SW480 (cell line): Measurements from ENCODE around the gene TNFSF8.

Source experiments
- DNase-seq: peaks from one replicate; pipeline ENCODE4 v3.0.0-alpha.2; 2016; ENCODE audit warnings: low spot score

The TNFSF8 gene

DNA sequence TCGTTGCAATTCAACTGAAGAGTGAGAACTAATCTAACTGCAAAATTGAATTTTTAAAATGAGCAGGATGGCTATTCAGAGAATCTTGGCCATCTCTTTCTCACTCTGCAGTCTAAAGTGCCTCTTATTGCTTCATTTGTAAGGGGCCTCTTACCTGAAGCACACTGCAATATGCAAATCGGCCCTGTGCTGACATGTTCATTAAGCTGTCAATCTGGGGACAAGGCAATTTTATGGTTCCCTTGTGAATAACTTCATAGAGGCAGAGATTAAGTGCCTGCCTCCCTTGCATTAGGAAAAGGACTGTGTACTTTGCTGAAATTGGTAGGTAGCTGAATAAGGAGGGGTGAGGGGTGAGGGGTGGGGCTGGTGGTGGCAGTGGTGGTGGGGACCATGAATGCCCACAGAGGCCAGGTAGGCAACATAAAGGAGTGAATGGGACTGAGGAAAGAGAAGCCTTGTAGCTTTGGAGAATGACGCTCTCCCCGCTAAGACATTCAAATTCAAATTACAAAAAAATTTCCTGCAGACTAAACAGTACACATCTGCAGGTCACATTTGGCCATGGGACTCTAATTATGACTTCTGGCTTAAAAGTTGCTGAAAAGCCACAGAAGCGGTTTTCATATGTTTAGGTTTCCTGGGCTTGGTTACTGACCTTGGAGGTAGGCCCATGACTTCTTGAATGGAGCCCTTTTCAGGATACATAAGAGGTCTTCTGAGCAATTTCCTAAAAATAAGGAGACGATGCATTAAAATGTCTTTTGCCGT, 25.0 kb downstream of the TNFSF8 start:
- DNase-seq = no peak

DNA sequence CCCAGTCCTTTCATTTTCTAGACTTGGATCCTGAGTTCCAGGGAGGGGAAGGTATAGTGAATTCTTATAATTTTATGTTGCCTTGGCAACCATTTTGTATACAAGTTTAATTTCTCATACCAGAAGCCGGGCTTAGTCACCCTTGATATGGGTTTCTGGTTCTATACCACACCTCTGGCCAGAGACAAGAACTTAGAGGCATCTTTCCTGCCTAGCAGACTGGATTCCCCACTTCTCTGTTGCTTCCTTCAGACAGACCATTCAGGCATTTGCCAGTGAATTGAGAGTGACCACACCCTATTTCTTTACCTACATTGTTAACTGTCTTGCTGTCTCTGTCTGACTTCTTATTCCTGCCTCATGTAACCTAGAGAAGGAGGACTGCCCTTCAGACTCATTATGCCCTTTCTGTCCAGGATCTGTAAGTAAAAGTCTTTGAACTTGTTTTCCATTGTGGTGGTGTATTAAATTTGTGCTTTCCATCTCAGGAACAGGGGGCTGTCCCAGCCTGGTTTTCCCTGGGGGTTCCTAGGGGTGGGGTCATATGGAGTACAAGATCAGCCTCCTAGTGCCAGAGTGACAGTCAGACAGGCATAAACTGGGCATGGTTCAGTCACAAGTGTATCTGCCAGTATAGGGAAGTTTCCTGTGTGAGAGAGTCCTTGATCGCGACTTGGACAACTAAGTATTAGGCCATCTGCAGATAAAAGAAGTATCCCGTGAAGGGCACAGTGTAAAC, 27.4 kb downstream of the TNFSF8 start:
- no peak for DNase-seq

DNA sequence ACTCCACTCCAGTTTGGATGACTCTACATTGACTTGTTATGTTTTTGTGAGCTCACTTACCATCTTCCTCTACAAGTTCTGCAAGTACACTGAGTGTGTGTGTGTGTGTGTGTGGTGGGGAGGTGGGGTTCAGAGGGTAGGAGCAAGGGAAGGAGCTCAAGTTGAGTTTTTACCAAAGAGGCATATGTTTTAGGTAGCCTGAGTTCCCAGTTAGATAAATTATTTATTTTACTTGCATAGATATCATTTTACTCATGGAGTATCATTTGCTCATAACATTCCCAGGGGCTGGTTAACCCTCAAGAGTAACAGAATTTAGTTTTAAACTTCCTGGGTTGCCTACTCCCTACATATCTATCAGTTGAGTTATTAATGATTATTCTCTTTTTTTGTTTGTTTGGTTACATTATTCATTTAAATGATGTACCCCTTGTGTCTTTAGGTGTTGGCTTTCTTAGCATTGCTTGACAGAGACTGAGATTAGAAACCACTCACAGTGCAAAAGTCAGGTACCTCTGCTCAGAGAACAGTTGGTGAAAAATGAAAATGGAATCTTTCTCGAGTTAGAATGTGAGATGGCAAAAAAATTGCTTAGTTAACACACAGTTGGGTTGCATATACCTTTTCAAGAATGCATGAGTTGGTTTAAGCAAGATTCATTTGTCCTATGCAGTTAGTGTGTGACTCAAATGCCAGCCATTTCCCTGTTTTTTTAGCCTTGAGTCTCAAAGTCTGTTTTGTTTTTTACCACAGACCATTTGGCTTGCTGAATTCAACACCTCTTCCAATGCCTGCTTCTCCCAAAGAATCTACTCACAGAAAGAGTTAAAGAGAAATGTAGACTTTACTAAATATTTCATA, 29.2 kb downstream of the TNFSF8 start:
- DNase-seq = no peak

- DNase-seq = no peak
These were observed 30.4 kb downstream of the TNFSF8 start for GRCh38 chr9:114899995-114900394.

DNA sequence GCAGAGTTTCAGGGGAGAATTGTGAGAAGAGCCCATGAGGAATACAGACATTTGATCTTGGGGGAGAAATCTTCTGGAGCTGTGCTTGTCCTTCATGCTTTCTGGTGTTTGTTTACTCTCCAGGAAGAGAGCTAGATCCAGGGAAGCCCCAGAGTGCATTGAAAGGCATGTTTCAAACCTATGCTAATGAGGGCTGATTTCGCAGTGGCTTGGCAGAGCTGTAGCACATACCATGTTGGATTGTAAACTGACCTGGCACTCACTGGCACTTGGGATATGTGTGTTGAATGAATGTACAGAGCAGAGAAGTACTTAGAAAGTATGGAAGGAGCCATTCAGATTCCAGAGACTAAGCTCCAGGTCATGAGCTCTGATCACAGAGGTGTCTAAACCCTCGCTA, 30.9 kb downstream of the TNFSF8 start:
- DNase-seq = no peak

GRCh38 chr9:114898741-114899140, 31.6 kb downstream of the TNFSF8 start:
- peak; percentile 12 for DNase-seq

DNA sequence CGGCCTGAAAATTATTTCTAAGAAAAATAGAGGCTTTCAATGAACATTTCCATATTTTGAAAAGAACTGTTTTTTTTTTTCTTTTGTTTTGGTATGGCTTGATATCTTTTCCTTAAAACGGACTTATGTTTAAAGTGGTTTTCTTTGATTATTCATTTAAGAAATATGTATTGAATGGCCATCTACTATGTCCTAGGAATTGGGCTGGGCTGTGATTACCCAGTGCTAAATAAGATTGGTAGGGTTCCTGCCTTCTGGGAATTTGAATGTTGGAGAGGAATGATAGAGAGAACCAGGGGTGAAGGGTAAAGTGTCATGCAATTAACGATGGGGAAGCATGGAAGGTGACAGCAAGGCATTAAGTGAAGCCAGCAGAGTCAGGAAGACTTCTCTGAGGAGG, 33.2 kb downstream of the TNFSF8 start:
- DNase-seq = no peak

DNA sequence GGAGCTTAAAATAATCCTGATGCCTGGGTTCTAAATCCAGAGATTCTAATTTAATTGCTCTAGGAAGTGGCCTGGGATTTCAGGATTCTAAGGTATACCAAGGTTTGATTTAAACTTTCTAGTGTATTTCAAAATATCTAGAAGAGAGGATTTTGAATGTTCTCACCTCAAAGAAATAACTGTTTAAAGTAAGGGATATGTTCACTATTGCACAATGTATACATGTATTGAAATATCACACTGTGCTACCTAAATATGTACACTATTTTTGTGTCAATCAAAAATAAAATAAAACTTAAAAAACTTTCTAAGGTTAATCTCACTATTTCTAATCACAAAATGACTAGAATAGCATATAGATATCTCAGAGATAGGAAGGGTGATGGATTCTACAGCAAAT, 34.0 kb downstream of the TNFSF8 start:
- no peak for DNase-seq

GRCh38 chr9:114895521-114895991, 34.8 kb downstream of the TNFSF8 start:
- no peak for DNase-seq

DNA sequence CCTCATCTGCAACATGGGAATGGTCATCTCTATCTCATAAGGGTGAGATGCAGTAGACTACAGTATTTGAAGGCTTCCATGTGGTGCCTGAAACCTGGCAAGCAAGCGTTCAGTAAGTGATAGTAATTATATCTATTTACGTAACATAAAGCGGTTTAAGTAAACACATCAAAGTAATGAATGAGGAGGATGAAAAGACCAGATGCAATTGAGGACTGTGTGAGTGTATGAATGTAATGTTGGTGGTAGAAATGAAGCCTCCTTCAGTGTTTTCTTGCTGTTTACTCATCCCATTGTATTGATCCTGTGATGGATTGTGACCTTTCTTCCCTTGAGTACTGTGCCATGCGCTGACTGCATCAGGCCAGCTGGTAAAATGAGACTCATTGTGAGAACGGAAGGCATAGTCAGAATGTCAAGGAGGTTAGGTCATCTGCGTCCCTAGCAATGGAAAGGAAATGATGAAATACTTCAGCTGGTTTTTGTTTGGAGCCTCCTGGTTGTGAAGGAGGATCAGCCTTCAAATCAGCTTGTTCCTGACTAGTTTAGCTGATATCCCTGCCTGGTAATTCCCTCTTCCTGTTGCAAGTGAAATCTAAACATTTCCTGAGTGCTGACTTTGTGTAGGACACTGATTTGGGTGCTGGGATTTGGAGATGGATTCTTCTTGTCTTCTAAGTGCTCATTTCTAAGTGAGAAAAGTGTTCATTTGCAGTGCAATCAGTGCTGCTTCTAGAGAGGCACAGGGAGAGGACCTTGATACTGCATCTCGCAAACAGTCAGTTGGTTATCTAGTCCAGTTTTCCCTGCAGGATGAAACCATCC, 35.6 kb downstream of the TNFSF8 start:
- DNase-seq = peak; percentile 44

DNA sequence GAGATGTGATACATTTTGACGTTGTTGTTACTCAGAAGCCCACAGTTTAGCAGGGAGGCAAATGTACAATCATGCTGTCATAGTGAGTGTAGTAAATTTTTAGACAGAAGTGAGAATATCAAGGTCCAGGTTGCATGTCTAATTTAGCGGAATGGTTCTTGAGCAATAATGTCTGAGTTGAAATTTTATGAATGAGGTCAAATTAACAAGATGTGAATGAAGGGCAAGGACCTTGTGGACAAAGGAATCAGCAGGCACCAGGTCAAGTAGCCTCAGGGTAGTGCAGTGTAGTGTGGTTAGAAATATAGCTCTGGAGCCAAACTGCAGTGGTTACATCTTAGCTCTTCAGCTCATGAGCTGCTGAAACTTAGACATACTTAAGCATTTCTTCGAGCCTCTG, 36.2 kb downstream of the TNFSF8 start:
- no peak for DNase-seq

DNA sequence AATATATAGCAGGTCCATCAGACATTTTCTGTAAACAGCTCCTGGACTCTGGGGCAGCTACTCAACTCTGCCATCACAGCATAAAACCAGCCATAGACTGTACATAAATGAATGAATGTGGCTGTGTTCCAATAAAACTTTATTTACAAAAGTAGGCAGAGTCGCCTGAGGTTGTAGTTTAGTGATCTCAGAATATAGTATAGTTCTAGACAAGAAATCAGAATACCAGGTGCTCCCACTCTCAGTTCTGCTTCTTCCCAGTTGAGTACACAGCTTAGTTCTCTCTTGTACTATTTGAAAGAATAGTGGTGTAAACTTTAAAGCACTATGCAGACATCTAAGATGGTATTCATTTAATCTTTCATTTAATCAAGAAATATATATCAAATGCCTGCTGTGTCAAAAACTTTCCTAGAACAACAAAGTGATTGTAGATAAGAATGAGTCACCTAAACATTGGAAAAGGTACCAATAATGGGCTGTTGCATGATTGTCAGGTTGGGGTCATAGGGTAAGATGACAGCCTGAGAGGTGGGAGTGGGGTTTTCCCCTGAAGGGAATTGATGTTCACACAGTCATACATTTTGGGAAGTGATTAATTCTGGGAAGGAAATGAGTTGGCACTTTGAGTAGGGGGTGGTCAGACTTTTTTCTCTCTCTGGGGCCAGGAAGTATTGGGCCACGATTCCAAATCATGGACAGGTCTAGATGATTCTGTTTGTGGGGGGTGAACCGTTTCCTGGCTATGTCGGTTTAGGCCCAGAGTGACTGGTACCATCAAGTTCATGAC, 37.0 kb downstream of the TNFSF8 start:
- DNase-seq = no peak

DNA sequence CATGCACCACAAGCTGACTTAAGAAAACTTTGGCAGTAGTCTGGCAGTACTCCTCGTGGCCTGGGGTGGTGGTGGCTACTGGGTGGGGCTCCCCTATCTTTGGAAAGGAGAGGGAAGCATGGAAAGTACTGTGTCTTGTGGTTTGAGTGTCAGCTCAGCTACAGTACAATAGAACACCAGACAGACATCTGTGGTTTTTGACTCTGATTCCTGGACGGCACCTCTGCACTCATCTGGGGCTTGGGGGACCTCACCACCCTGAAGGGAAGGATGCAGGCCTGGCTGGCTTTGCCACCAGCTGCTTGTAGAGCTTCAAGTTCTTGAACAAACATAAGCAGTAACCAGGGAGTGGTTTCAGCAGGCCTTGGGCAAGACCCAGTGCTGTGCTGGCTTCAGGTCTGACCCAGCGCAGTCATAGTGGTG, 40.6 kb downstream of the TNFSF8 start:
- no peak for DNase-seq

DNA sequence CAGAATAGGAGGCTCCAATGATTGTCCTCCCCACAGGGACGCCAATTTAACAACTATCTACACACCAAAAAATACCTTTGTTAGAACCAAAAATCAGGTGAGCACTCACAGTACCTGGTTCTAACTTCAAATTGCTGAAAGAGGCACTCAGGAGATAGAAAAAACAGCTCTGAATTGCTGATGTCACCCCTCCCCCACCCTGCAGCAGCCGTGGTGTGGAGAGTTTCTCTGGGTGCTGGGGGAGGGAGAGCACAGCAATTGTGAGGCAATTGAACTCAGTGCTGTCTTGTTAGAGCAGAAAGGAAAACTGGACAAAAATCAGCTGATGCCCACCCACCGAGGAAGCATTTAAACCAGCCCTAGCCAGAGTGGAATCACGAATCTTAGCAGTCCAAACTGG, 41.8 kb downstream of the TNFSF8 start:
- DNase-seq = no peak

GRCh38 chr9:114887963-114888362, 42.4 kb downstream of the TNFSF8 start:
- no peak for DNase-seq

DNA sequence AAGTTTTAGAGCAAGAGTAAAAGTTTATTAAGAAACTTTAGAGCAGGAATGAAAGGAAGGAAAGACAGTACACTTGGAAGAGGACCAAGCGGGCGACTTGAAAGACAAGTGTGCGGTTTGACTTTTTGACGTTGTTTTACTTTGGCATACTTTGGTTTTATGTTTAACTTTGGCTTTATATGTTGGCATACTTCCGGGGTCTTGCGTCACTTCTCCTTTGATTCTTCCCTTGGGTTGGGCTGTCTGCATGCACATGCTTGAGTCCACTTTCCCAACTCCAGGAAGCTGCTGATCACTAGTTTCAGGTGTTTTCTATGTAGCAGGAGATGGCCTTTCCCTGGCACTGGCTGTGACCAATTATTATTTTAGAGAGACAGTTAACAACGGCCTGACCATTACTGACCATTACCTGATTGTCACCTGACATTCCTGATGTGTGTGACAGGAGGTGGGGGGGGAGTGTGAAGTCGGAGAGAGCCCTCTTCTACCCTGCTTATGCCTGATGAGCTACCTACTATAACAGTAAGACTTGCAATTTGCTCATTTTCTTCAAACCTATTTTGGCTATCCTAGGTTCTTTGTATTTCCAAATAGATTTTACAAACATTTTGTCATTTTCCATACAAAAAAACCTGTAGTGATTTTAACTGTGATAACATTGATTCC, 45.5 kb downstream of the TNFSF8 start:
- DNase-seq = peak; percentile 17

DNA sequence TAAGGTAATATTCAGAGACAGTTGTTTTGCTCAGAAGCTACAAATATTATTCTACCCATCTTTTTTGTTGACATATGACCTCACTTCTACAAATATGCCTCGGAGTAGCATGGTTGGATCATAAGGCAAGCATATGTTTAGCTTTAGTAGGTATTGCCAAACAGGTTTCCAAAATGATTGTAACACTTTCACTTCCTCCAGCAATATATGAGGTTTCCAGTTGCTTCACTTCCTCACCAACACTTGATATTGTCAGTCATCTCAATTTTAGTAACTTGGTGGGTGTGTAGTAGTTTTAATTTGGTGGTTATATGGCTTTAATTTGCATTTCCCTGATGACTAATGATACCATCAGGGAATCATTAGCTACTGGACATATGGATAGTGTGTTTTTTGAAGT, 46.7 kb downstream of the TNFSF8 start:
- no peak for DNase-seq

- DNase-seq = no peak
These were observed 50.1 kb downstream of the TNFSF8 start for GRCh38 chr9:114880291-114880745.

- no peak for DNase-seq
These were observed 51.4 kb downstream of the TNFSF8 start for GRCh38 chr9:114878879-114879564.

GRCh38 chr9:114869845-114870244, 60.5 kb downstream of the TNFSF8 start:
- DNase-seq = peak; percentile 23
